Astrocyte (in vitro differentiated cells and primary cell): ENCODE results near the gene TIGD2. TPM values are rescaled to one million over a fixed set of nuclear protein-coding genes. Genes with fewer than 3 reads are reported as not detected.
A peak's percentile ranks its signal among the peaks of the same experiment; 100 is the strongest.

ENCODE experiments used
- DNase-seq: peaks from one replicate; pipeline ENCODE4 v3.0.0-alpha.2; 2010; ENCODE audit warnings: low read depth
- FAIRE-seq: peaks from 2 replicates; lab custom pipeline; 2011; peaks lifted over from hg19 to GRCh38; lab: Jason Lieb, UNC
- H2AFZ ChIP-seq: 2 replicates; pipeline ENCODE4 v1.6.0; 2012; ENCODE audit warnings: low read depth, low read length, inconsistent platforms
- H3K27ac ChIP-seq: 2 replicates; pipeline ENCODE4 v1.5.1; 2011; ENCODE audit warnings: low read depth, low read length, inconsistent platforms
- H3K27me3 ChIP-seq: 2 replicates; pipeline ENCODE4 v1.6.0; 2011; ENCODE audit warnings: low read length, inconsistent platforms; ENCODE audit not compliant: insufficient read depth
- H3K36me3 ChIP-seq: 2 replicates; pipeline ENCODE4 v1.5.1; 2011; ENCODE audit warnings: low read length, inconsistent platforms; ENCODE audit not compliant: insufficient read depth
- H3K4me1 ChIP-seq: 2 replicates; pipeline ENCODE4 v1.5.1; 2011; ENCODE audit warnings: low read length, inconsistent platforms; ENCODE audit not compliant: insufficient read depth
- H3K4me2 ChIP-seq: 2 replicates; pipeline ENCODE4 v1.6.0; 2012; ENCODE audit warnings: low read length, inconsistent platforms
- H3K4me3 ChIP-seq: 2 replicates; pipeline ENCODE4 v1.5.1; 2011; ENCODE audit warnings: low read depth, mild to moderate bottlenecking, low read length, inconsistent platforms; ENCODE audit not compliant: insufficient read depth
- H3K79me2 ChIP-seq: 2 replicates; pipeline ENCODE4 v1.6.0; 2012; ENCODE audit warnings: mild to moderate bottlenecking, low read length, inconsistent platforms; ENCODE audit not compliant: insufficient read depth
- H3K9ac ChIP-seq: 2 replicates; pipeline ENCODE4 v1.6.0; 2012; ENCODE audit warnings: mild to moderate bottlenecking, low read length, inconsistent platforms
- H3K9me3 ChIP-seq: 2 replicates; pipeline ENCODE4 v1.5.1; 2012; ENCODE audit warnings: low read depth, mild to moderate bottlenecking, low read length, inconsistent platforms; ENCODE audit not compliant: insufficient read depth
- H4K20me1 ChIP-seq: 2 replicates; pipeline ENCODE4 v1.6.0; 2012; ENCODE audit warnings: low read length, inconsistent platforms; ENCODE audit not compliant: insufficient read depth
- H3K27ac Mint-ChIP-seq: one replicate; pipeline ENCODE4 v1.8.0; 2021; ENCODE audit warnings: mild to moderate bottlenecking, mixed read lengths; ENCODE audit not compliant: unreplicated experiment
- H3K27me3 Mint-ChIP-seq: one replicate; pipeline ENCODE4 v1.8.0; 2021; ENCODE audit warnings: low read depth, mixed read lengths; ENCODE audit not compliant: unreplicated experiment
- H3K36me3 Mint-ChIP-seq: one replicate; pipeline ENCODE4 v1.8.0; 2021; ENCODE audit warnings: low read depth, mixed read lengths; ENCODE audit not compliant: unreplicated experiment
- H3K4me1 Mint-ChIP-seq: one replicate; pipeline ENCODE4 v1.8.0; 2021; ENCODE audit warnings: low read depth, mixed read lengths; ENCODE audit not compliant: unreplicated experiment
- H3K4me3 Mint-ChIP-seq: one replicate; pipeline ENCODE4 v1.8.0; 2021; ENCODE audit warnings: mild to moderate bottlenecking, moderate library complexity, mixed read lengths; ENCODE audit not compliant: unreplicated experiment
- H3K9me3 Mint-ChIP-seq: one replicate; pipeline ENCODE4 v1.8.0; 2021; ENCODE audit warnings: mild to moderate bottlenecking, mixed read lengths; ENCODE audit not compliant: unreplicated experiment
- EZH2 ChIP-seq: IDR thresholded peaks from 2 replicates; pipeline ENCODE4 v1.6.1; 2012; ENCODE audit warnings: mild to moderate bottlenecking, low read length, inconsistent platforms; ENCODE audit not compliant: insufficient read depth
- total RNA-seq: library from RNA; stranded (reverse); gene quantifications from 2 replicates; pipeline ENCODE4 v1.2.1, GENCODE V29; 2021
- TF ChIP-seq, protein P1 (sequence below): IDR thresholded peaks from 2 replicates; pipeline ENCODE4 v1.5.1; 2011; ENCODE audit warnings: low read depth, mild to moderate bottlenecking, inconsistent platforms, low read length, moderate library complexity; ENCODE audit not compliant: insufficient read depth

The TIGD2 gene
- total RNA-seq, 1 donor from 2014 or later = 5.3 TPM

- Histone ChIP-seq H2AFZ (no peak overlapping the region), H3K79me2 (no peaks in the 10 kb centered on the region), H3K36me3 (no peaks in the 10 kb centered on the region), H3K27me3 (no peaks in the 10 kb centered on the region), H3K9ac (no peak overlapping the region), H3K9me3 (no peaks in the 10 kb centered on the region), H3K4me1 (no peaks in the 10 kb centered on the region), H3K27ac (no peak overlapping the region), H3K4me2 (no peak overlapping the region), H3K4me3 (no peak overlapping the region), H4K20me1 (no peaks in the 10 kb centered on the region)
- Mint-ChIP-seq H3K9me3 (no peaks in the 10 kb centered on the region), H3K4me3 (no peak overlapping the region), H3K36me3 (no peaks in the 10 kb centered on the region), H3K27ac (no peak overlapping the region), H3K27me3 (no peaks in the 10 kb centered on the region), H3K4me1 (no peaks in the 10 kb centered on the region)
- DNase-seq (no peak), FAIRE-seq (no peak)
- TF ChIP-seq, protein P1, sequence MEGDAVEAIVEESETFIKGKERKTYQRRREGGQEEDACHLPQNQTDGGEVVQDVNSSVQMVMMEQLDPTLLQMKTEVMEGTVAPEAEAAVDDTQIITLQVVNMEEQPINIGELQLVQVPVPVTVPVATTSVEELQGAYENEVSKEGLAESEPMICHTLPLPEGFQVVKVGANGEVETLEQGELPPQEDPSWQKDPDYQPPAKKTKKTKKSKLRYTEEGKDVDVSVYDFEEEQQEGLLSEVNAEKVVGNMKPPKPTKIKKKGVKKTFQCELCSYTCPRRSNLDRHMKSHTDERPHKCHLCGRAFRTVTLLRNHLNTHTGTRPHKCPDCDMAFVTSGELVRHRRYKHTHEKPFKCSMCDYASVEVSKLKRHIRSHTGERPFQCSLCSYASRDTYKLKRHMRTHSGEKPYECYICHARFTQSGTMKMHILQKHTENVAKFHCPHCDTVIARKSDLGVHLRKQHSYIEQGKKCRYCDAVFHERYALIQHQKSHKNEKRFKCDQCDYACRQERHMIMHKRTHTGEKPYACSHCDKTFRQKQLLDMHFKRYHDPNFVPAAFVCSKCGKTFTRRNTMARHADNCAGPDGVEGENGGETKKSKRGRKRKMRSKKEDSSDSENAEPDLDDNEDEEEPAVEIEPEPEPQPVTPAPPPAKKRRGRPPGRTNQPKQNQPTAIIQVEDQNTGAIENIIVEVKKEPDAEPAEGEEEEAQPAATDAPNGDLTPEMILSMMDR = no peak
- no peak for TF ChIP-seq EZH2
Observed at GRCh38 chr4:89152972-89153371, 41.6 kb downstream of the TIGD2 start.

DNA sequence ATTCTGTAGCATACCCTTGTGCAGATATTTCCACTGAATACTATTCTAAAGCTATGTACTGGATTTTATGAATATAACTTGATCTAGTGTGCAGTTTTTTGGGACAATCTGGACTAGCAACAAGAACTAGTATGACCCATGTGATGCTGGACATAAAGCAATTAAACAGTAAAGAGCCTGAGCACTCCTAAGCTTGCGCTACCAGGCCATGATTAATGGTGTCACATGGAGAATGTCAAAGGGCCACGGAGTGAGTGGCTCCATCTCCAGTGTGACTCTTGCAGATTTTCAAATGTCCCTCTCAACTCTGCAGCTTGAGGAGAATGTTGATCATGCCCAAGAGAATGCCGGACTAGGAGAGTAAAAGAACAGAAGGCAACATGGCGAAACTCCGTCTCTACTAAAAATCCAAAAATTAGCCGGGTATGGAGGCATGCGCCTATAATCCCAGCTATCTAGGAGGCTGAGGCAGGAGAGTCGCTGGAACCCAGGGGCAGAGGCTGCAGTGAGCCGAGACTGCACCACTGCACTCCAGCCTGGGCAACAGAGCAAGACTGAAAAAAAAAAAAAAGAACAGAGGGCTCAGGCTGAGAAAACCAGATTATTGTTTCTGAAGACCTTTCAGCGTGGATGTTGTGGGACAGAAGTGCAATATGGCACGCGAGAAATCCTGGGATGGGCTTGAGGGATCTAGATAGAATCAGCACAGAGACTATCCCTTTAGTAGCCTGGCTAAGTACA, 45.0 kb downstream of the TIGD2 start:
- no peaks in the 10 kb centered on the region for H3K79me2 ChIP-seq
- TF ChIP-seq EZH2 = no peak
- TF ChIP-seq, protein P1 = no peak
- H3K4me3 Mint-ChIP-seq = no peak overlapping the region

GRCh38 chr4:89157488-89158024, 46.2 kb downstream of the TIGD2 start:
- DNase-seq = no peak
- FAIRE-seq = no peak
- Mint-ChIP-seq H3K9me3 (no peaks in the 10 kb centered on the region), H3K4me3 (no peak overlapping the region), H3K4me1 (no peaks in the 10 kb centered on the region), H3K27me3 (no peaks in the 10 kb centered on the region), H3K27ac (no peak overlapping the region), H3K36me3 (no peaks in the 10 kb centered on the region)
- H3K4me3 ChIP-seq = no peak overlapping the region
- H2AFZ ChIP-seq = peak overlapping the region; percentile 50
- H3K4me2 ChIP-seq = no peak overlapping the region
- TF ChIP-seq EZH2 = no peak
- H3K9me3 ChIP-seq = no peaks in the 10 kb centered on the region
- no peaks in the 10 kb centered on the region for H4K20me1 ChIP-seq
- no peak overlapping the region for H3K27ac ChIP-seq
- H3K4me1 ChIP-seq = no peaks in the 10 kb centered on the region
- H3K36me3 ChIP-seq = no peaks in the 10 kb centered on the region
- H3K79me2 ChIP-seq = no peaks in the 10 kb centered on the region
- H3K27me3 ChIP-seq = no peaks in the 10 kb centered on the region
- H3K9ac ChIP-seq = no peak overlapping the region

More for the DNA sequence above, 45.0 kb downstream of the TIGD2 start:
- no peak for DNase-seq
- Histone ChIP-seq H2AFZ (no peak overlapping the region), H3K4me3 (no peak overlapping the region), H3K36me3 (no peaks in the 10 kb centered on the region), H3K9me3 (no peaks in the 10 kb centered on the region), H3K4me1 (no peaks in the 10 kb centered on the region), H3K4me2 (no peak overlapping the region), H3K27ac (no peak overlapping the region), H4K20me1 (no peaks in the 10 kb centered on the region), H3K9ac (no peak overlapping the region), H3K27me3 (no peaks in the 10 kb centered on the region)
- Mint-ChIP-seq H3K27me3 (no peaks in the 10 kb centered on the region), H3K9me3 (no peaks in the 10 kb centered on the region), H3K27ac (peak overlapping the region; percentile 74), H3K36me3 (no peaks in the 10 kb centered on the region), H3K4me1 (no peaks in the 10 kb centered on the region)
- no peak for FAIRE-seq
